K562 (cell line): ENCODE results near the gene CROCC2. TPM values are rescaled to one million over a fixed set of nuclear protein-coding genes. Genes with fewer than 3 reads are reported as not detected.

Experiments
- ATAC-seq: fragments of 200-7000 bp; cut with Tn5 transposase; 3 replicates; pipeline ENCODE4 v1.9.1; 2020; ENCODE audit warnings: moderate library complexity
- BruUV-seq: library from RNA; stranded (reverse); fragments of 400-500 nt; replicated peaks from 2 replicates; lab custom pipeline; 2021; lab: Mats Ljungman, UMichigan
- CTCF ChIA-PET: fragments of 300-600 bp; formaldehyde crosslinking; extraction: SDS; loops from one replicate; lab custom pipeline; 2021; ENCODE audit warnings: low intra/inter-chr PET ratio; lab: Yijun Ruan, JAX
- POLR2A ChIA-PET: fragments of 300-600, 350-650 bp; sonication (Branson Sonifier 250); formaldehyde crosslinking; extraction: SDS; loops from one replicate; lab custom pipeline; 2021; ENCODE audit warnings: antibody characterized with exemption, inconsistent platforms; lab: Yijun Ruan, JAX
- DNase-seq, 4 experiments: peaks; one replicate each; pipeline versions ENCODE4 v3.0.0 to v3.0.0-alpha.2; 2011 to 2018; ENCODE audit warnings: low spot score in 3 of 4, mixed read lengths in 3 of 4; ENCODE audit errors: extremely low read depth in 1 of 4
- FAIRE-seq: peaks from 2 replicates; lab custom pipeline; 2011; peaks lifted over from hg19 to GRCh38; lab: Jason Lieb, UNC
- H2AFZ ChIP-seq: 2 replicates; pipeline ENCODE4 v1.6.0; 2011; ENCODE audit warnings: low read depth, low read length, control low read depth, inconsistent platforms
- H3K27ac ChIP-seq: fragments of 200-600 bp; 3 replicates; pipeline ENCODE4 v1.8.0; 2011; ENCODE audit warnings: low read depth, mild to moderate bottlenecking, control low read depth, inconsistent platforms, low read length, moderate library complexity, mixed read lengths; ENCODE audit errors: extremely low read depth
- H3K27me3 ChIP-seq, 2 experiments: fragments of 300-600 bp in 1 of 2; 2 replicates in 1 of 2; 3 replicates in 1 of 2; pipeline versions ENCODE4 v1.6.0 to v1.8.0; 2011; ENCODE audit warnings: inconsistent platforms in 2 of 2, low read length in 2 of 2, mild to moderate bottlenecking in 1 of 2, mixed read lengths in 1 of 2, moderate library complexity in 1 of 2; ENCODE audit not compliant: control insufficient read depth in 2 of 2, insufficient read depth in 2 of 2
- H3K36me3 ChIP-seq: fragments of 300-600 bp; 3 replicates; pipeline ENCODE4 v1.8.0; 2011; ENCODE audit warnings: mild to moderate bottlenecking, low read length, inconsistent platforms; ENCODE audit not compliant: control insufficient read depth, insufficient read depth
- H3K4me1 ChIP-seq, 2 experiments: fragments of 200-600 bp in 1 of 2; replicated peaks in 1 of 2; 2 replicates in 1 of 2; 3 replicates in 1 of 2; pipeline versions ENCODE4 v1.5.1 to v1.8.0; 2011; ENCODE audit warnings: inconsistent platforms in 2 of 2, low read length in 2 of 2, mild to moderate bottlenecking in 1 of 2, mixed read lengths in 1 of 2, moderate library complexity in 1 of 2; ENCODE audit not compliant: control insufficient read depth in 2 of 2, insufficient read depth in 2 of 2
- H3K4me2 ChIP-seq: 2 replicates; pipeline ENCODE4 v1.6.1; 2011; ENCODE audit warnings: low read length, control low read depth, inconsistent platforms, mixed read lengths; ENCODE audit not compliant: insufficient read depth
- H3K4me3 ChIP-seq: fragments of 200-600 bp; sonication (generic), shearing (Covaris generic); 2 replicates; pipeline ENCODE4 v1.5.1; 2016; ENCODE audit warnings: control low read depth, inconsistent platforms
- H3K79me2 ChIP-seq: fragments of 200-600 bp; 3 replicates; pipeline ENCODE4 v1.8.0; 2011; ENCODE audit warnings: low read length, inconsistent platforms; ENCODE audit not compliant: control insufficient read depth, insufficient read depth
- H3K9ac ChIP-seq, 2 experiments: 2 replicates each; pipeline versions ENCODE4 v1.6.0 to v1.6.1; 2011; ENCODE audit warnings: low read depth in 2 of 2, low read length in 2 of 2, control low read depth in 1 of 2, inconsistent platforms in 1 of 2, mild to moderate bottlenecking in 1 of 2, mixed read lengths in 1 of 2; ENCODE audit not compliant: insufficient read depth in 1 of 2
- H3K9me1 ChIP-seq: one replicate; pipeline ENCODE4 v1.6.0; 2011; ENCODE audit warnings: inconsistent platforms, mild to moderate bottlenecking, low read length, moderate library complexity; ENCODE audit not compliant: control insufficient read depth, insufficient read depth
- H3K9me3 ChIP-seq: replicated peaks from 2 replicates; pipeline ENCODE4 v1.5.1; 2011; ENCODE audit warnings: low read depth, low read length, inconsistent platforms; ENCODE audit not compliant: control insufficient read depth, insufficient read depth
- H4K20me1 ChIP-seq: replicated peaks from 2 replicates; pipeline ENCODE4 v1.6.1; 2011; ENCODE audit warnings: low read length, inconsistent platforms, mixed read lengths; ENCODE audit not compliant: control insufficient read depth, insufficient read depth
- DPF2 ChIP-seq: fragments of 450-650 bp; IDR thresholded peaks from 2 replicates; pipeline ENCODE4 v1.6.1; 2016
- MAZ ChIP-seq, 2 experiments: fragments of 450-650 bp in 1 of 2; sonication (generic) in 1 of 2; formaldehyde crosslinking; IDR thresholded peaks in 1 of 2; conservative IDR thresholded peaks in 1 of 2; 2 replicates each; pipeline versions ENCODE4 v1.4.0 to v1.5.0; 2020; ENCODE audit warnings: mild to moderate bottlenecking in 1 of 2, missing genetic modification reagents in 1 of 2
- NFATC3 ChIP-seq: fragments of 450-650 bp; IDR thresholded peaks from 2 replicates; pipeline ENCODE4 v1.6.1; 2017; ENCODE audit warnings: mild to moderate bottlenecking
- NR3C1 ChIP-seq: sonication (generic); formaldehyde crosslinking; IDR thresholded peaks from 2 replicates; pipeline ENCODE4 v1.8.1; 2022; ENCODE audit warnings: missing genetic modification reagents
- POLR2G ChIP-seq: fragments of 200-400 bp; formaldehyde crosslinking; IDR thresholded peaks from 2 replicates; pipeline ENCODE4 v1.6.1; 2017; ENCODE audit warnings: low read depth, mild to moderate bottlenecking, antibody characterized with exemption, low read length, moderate library complexity
- SLC30A9 ChIP-seq: fragments of 250-450 bp; sonication (Bioruptor Pico); IDR thresholded peaks from 2 replicates; pipeline ENCODE4 v1.8.0; 2022; ENCODE audit warnings: mild to moderate bottlenecking, moderate library complexity
- ZNF124 ChIP-seq: sonication (generic); formaldehyde crosslinking; IDR thresholded peaks from 2 replicates; pipeline ENCODE4 v1.8.1; 2022; ENCODE audit warnings: missing genetic modification reagents
- WGBS: fragments of 100-300 bp; shearing (Covaris generic); methylation state at CpG from one replicate; pipeline ENCODE4 v1.1.6; 2016; ENCODE audit warnings: low coverage, mixed read lengths; ENCODE audit not compliant: insufficient coverage; ENCODE audit errors: missing lambda C conversion rate; 5-methylcytosine and 5-hydroxymethylcytosine counted together
- in situ Hi-C: fragments of 300-500 bp; cut with MboI; formaldehyde crosslinking; loops from 4 replicates; pipeline ENCODE4 v1.15.0; 2018; ENCODE audit warnings: inconsistent platforms, mixed read lengths
- intact Hi-C: fragments of 100-400 bp; cut with micrococcal nuclease; formaldehyde crosslinking; loops from 2 replicates; pipeline ENCODE4 v1.14.2; 2022
- polyA plus RNA-seq, 8 experiments: library from polyadenylated mRNA; depleted of rRNA in 4 of 8; stranded (reverse) in 5 of 8; unstranded in 3 of 8; fragments of >200 nt; fragmentation: Nextera tagmentation in 2 of 8; fragmentation: Illumina TruSeq in 1 of 8; extraction: Ambion mirVana in 2 of 8; extraction: Trizol in 1 of 8; gene quantifications; 2 replicates each; pipeline versions ENCODE4 v1.2.1 to v1.2.3, GENCODE V29; 2011 to 2014; ENCODE audit warnings: inconsistent platforms in 1 of 8, missing spikeins in 1 of 8
- total RNA-seq, 7 experiments: library from RNA; depleted of rRNA in 6 of 7; stranded (reverse); fragments of >200 nt in 6 of 7; fragmentation: Illumina TruSeq in 2 of 7; extraction: Trizol in 2 of 7; gene quantifications; 2 replicates each; pipeline versions ENCODE4 v1.2.1 to v1.2.3, GENCODE V29; 2011 to 2021; ENCODE audit warnings: low replicate concordance in 1 of 7
- TF ChIP-seq, protein P1 (sequence below): sonication (generic); formaldehyde crosslinking; IDR thresholded peaks from 2 replicates; pipeline ENCODE4 v1.8.1; 2023; ENCODE audit warnings: missing genetic modification reagents, mild to moderate bottlenecking, borderline replicate concordance
- TF ChIP-seq, protein P2 (sequence below): fragments of 250-450 bp; sonication (Bioruptor Pico); IDR thresholded peaks from 2 replicates; pipeline ENCODE4 v1.8.0; 2021; ENCODE audit warnings: moderate library complexity, mild to moderate bottlenecking, inconsistent platforms
- TF ChIP-seq, protein P3 (sequence below): fragments of 450-650 bp; formaldehyde crosslinking; IDR thresholded peaks from 2 replicates; pipeline ENCODE4 v1.4.0; 2022; ENCODE audit warnings: missing genetic modification characterization

CROCC2 gene
- total and polyA plus RNA-seq, 9 of the 15 experiments (the other 6 are each of a cell fraction or from before 2014, with no cell fraction given): not detected

DNA sequence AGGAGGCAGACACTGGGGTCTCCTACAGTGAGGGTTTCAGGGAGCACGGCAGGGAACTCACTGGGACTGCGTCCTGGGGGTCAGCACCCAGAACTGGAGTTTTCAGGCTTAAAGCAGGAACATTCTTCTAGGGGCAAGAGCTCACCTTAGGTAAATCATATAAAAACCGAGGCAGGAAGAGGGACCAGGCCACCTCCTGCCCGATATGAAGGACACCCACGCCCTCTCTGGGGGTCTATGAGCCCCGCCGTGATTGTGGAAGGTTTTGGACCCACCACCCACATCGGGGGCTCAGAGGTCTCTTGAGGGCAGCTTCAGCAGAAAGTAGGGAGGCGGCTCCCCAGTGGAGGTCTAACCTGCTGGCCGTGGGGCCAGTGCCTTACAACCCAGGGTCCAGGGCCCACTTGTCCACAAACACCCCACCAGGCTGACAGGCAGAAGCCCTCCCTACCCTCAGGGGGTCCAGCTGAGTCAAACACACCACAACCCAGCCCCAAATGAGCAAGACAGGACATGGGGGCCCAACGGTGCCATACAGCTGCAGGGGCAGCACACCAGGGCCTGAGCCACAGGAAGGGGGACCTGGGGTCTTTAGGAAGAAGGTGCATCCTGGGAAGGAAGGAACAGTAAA is 25.3 kb downstream of the CROCC2 start:
- Histone ChIP-seq H4K20me1 (no peaks in the 10 kb centered on the region), H3K36me3 (no peaks in the 10 kb centered on the region), H3K4me1 (peaks cover 0 to 4% of the 10 kb centered on the region in 2 experiments; a peak in 2 of 5 replicates), H3K27ac (no peak overlapping the region), H3K4me3 (no peak overlapping the region), H3K4me2 (no peak overlapping the region), H3K27me3 (peaks cover 0 to 74% of the 10 kb centered on the region in 2 experiments; a peak in 3 of 5 replicates), H3K79me2 (no peaks in the 10 kb centered on the region), H3K9me1 (no peaks in the 10 kb centered on the region), H3K9me3 (no peaks in the 10 kb centered on the region), H2AFZ (no peak overlapping the region), H3K9ac (no peak overlapping the region)
- intact Hi-C loops: no loop called here
- no peak for FAIRE-seq
- no TSS peak for BruUV-seq
- in situ Hi-C loops: no loop called here
- TF ChIP-seq, protein P1, sequence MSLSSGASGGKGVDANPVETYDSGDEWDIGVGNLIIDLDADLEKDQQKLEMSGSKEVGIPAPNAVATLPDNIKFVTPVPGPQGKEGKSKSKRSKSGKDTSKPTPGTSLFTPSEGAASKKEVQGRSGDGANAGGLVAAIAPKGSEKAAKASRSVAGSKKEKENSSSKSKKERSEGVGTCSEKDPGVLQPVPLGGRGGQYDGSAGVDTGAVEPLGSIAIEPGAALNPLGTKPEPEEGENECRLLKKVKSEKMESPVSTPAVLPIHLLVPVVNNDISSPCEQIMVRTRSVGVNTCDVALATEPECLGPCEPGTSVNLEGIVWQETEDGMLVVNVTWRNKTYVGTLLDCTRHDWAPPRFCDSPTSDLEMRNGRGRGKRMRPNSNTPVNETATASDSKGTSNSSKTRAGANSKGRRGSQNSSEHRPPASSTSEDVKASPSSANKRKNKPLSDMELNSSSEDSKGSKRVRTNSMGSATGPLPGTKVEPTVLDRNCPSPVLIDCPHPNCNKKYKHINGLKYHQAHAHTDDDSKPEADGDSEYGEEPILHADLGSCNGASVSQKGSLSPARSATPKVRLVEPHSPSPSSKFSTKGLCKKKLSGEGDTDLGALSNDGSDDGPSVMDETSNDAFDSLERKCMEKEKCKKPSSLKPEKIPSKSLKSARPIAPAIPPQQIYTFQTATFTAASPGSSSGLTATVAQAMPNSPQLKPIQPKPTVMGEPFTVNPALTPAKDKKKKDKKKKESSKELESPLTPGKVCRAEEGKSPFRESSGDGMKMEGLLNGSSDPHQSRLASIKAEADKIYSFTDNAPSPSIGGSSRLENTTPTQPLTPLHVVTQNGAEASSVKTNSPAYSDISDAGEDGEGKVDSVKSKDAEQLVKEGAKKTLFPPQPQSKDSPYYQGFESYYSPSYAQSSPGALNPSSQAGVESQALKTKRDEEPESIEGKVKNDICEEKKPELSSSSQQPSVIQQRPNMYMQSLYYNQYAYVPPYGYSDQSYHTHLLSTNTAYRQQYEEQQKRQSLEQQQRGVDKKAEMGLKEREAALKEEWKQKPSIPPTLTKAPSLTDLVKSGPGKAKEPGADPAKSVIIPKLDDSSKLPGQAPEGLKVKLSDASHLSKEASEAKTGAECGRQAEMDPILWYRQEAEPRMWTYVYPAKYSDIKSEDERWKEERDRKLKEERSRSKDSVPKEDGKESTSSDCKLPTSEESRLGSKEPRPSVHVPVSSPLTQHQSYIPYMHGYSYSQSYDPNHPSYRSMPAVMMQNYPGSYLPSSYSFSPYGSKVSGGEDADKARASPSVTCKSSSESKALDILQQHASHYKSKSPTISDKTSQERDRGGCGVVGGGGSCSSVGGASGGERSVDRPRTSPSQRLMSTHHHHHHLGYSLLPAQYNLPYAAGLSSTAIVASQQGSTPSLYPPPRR: no peak
- TF ChIP-seq, protein P2, sequence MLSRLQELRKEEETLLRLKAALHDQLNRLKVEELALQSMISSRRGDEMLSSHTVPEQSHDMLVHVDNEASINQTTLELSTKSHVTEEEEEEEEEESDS: no peak
- no peak for TF ChIP-seq NFATC3
- no peak for TF ChIP-seq SLC30A9 (CRISPR knock-in tag)
- TF ChIP-seq NR3C1 (CRISPR knock-in tag): no peak
- TF ChIP-seq, protein P3, sequence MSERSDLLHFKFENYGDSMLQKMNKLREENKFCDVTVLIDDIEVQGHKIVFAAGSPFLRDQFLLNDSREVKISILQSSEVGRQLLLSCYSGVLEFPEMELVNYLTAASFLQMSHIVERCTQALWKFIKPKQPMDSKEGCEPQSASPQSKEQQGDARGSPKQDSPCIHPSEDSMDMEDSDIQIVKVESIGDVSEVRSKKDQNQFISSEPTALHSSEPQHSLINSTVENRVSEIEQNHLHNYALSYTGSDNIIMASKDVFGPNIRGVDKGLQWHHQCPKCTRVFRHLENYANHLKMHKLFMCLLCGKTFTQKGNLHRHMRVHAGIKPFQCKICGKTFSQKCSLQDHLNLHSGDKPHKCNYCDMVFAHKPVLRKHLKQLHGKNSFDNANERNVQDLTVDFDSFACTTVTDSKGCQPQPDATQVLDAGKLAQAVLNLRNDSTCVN (CRISPR knock-in tag): no peak
- TF ChIP-seq POLR2G: no peak
- TF ChIP-seq DPF2: no peak
- no peak for TF ChIP-seq MAZ (CRISPR knock-in tag; conservative IDR thresholded peaks at IDR 0.05 in 1 of 2, IDR thresholded peaks at IDR 0.05 in 1 of 2)
- no peak for TF ChIP-seq ZNF124 (CRISPR knock-in tag)
- WGBS: 2% methylated on average over 7 of the region's 11 CpGs
- ChIA-PET CTCF (no interaction called here), POLR2A (no interaction called here)
- DNase-seq: no peak
- ATAC-seq: no peak
